Spinal cord (tissue), 10 donors: ENCODE measurements around the gene DDX31. TPM values are rescaled to one million over a fixed set of nuclear protein-coding genes. Genes with fewer than 3 reads are reported as not detected.

ENCODE experiments used
- DNase-seq, 6 donors: peaks; one replicate each; pipeline versions ENCODE4 v3.0.0 to v3.0.0-alpha.2; 2013 to 2015; ENCODE audit warnings: low spot score in 6 of 6, low read depth in 4 of 6
- H3K27ac ChIP-seq: one replicate; pipeline ENCODE4 v1.5.1; 2013; ENCODE audit warnings: low read depth, low read length, control low read depth
- H3K27me3 ChIP-seq: one replicate; pipeline ENCODE4 v1.6.1; 2013; ENCODE audit warnings: low read length; ENCODE audit not compliant: control insufficient read depth, insufficient read depth
- H3K36me3 ChIP-seq: one replicate; pipeline ENCODE4 v1.6.1; 2013; ENCODE audit warnings: low read length; ENCODE audit not compliant: control insufficient read depth, insufficient read depth
- H3K4me1 ChIP-seq: one replicate; pipeline ENCODE4 v1.6.1; 2013; ENCODE audit warnings: low read length; ENCODE audit not compliant: control insufficient read depth, insufficient read depth
- H3K4me3 ChIP-seq: one replicate; pipeline ENCODE4 v1.5.1; 2013; ENCODE audit warnings: low read depth, low read length, control low read depth
- H3K9me3 ChIP-seq: one replicate; pipeline ENCODE4 v1.6.1; 2013; ENCODE audit warnings: low read length; ENCODE audit not compliant: control insufficient read depth, insufficient read depth
- WGBS: methylation state at CpG from one replicate; pipeline ENCODE4 v1.1.5; 2013; ENCODE audit warnings: missing lambda C conversion rate; ENCODE audit not compliant: insufficient coverage; 5-methylcytosine and 5-hydroxymethylcytosine counted together
- polyA plus RNA-seq, 2 donors: library from polyadenylated mRNA; unstranded; fragments of 120-200 nt; gene quantifications; one replicate each; pipeline ENCODE4 v1.2.1, GENCODE V29; 2013; ENCODE audit not compliant: insufficient read length in 2 of 2
- total RNA-seq, 2 donors: library from RNA; depleted of rRNA in 1 of 2; stranded (reverse); fragments of 120-200 nt in 1 of 2; fragments of >200 nt in 1 of 2; gene quantifications; one replicate each; pipeline versions ENCODE4 v1.2.3 to v1.2.4, GENCODE V29; 2013 to 2014
- donor health status: healthy.

The DDX31 gene
- total and polyA plus RNA-seq, 4 donors = 10.5 to 17.5 (median 12.4) TPM

- no peak overlapping the region for H3K27ac ChIP-seq
- peak in 2 of 6 donors; percentile 11 to 33 for DNase-seq
- H3K27me3 ChIP-seq = no peaks in the 10 kb centered on the region
- H3K36me3 ChIP-seq = peaks cover 16% of the 10 kb centered on the region
- H3K4me1 ChIP-seq = no peaks in the 10 kb centered on the region
- H3K9me3 ChIP-seq = no peaks in the 10 kb centered on the region
- no peak overlapping the region for H3K4me3 ChIP-seq
- 13% methylated on average over 10 of the region's 11 CpGs for WGBS
Measured at GRCh38 chr9:132663117-132663516, 6.7 kb downstream of the DDX31 start.

GRCh38 chr9:132662152-132662945, 7.4 kb downstream of the DDX31 start:
- no peaks in the 10 kb centered on the region for H3K4me1 ChIP-seq
- peaks cover 16% of the 10 kb centered on the region for H3K36me3 ChIP-seq
- no peaks in the 10 kb centered on the region for H3K9me3 ChIP-seq
- H3K27me3 ChIP-seq = no peaks in the 10 kb centered on the region
- no peak overlapping the region for H3K4me3 ChIP-seq
- WGBS = 61% methylated on average over 8 of the region's 12 CpGs
- DNase-seq = peak in 1 of 6 donors; percentile 64
- H3K27ac ChIP-seq = no peak overlapping the region

GRCh38 chr9:132656299-132656698, 13.5 kb downstream of the DDX31 start:
- Histone ChIP-seq H3K4me1 (no peaks in the 10 kb centered on the region), H3K36me3 (peaks cover 12% of the 10 kb centered on the region), H3K27me3 (no peaks in the 10 kb centered on the region), H3K9me3 (no peaks in the 10 kb centered on the region), H3K27ac (no peak overlapping the region), H3K4me3 (no peak overlapping the region)
- DNase-seq = no peak
- 90% methylated on average over 7 of the region's 7 CpGs for WGBS

- H3K36me3 ChIP-seq = peaks cover 12% of the 10 kb centered on the region
- 67% methylated on average over 1 of the region's 6 CpGs for WGBS
- no peaks in the 10 kb centered on the region for H3K9me3 ChIP-seq
- no peaks in the 10 kb centered on the region for H3K4me1 ChIP-seq
- no peak overlapping the region for H3K4me3 ChIP-seq
- H3K27me3 ChIP-seq = no peaks in the 10 kb centered on the region
- peak in 2 of 6 donors; percentile 40 to 76 for DNase-seq
- H3K27ac ChIP-seq = no peak overlapping the region
Measured at GRCh38 chr9:132651259-132651658, 18.5 kb downstream of the DDX31 start.

- Histone ChIP-seq H3K9me3 (no peaks in the 10 kb centered on the region), H3K4me3 (no peak overlapping the region), H3K27ac (no peak overlapping the region), H3K36me3 (peaks cover 25% of the 10 kb centered on the region), H3K27me3 (no peaks in the 10 kb centered on the region), H3K4me1 (no peaks in the 10 kb centered on the region)
- DNase-seq = no peak
- 67% methylated on average over 2 of the region's 3 CpGs for WGBS
Measured at GRCh38 chr9:132648685-132649084, 21.1 kb downstream of the DDX31 start.

GRCh38 chr9:132648283-132648682, 21.5 kb downstream of the DDX31 start:
- no CpG with 5 or more reads among the region's 7 CpGs for WGBS
- peaks cover 25% of the 10 kb centered on the region for H3K36me3 ChIP-seq
- H3K4me1 ChIP-seq = no peaks in the 10 kb centered on the region
- no peaks in the 10 kb centered on the region for H3K27me3 ChIP-seq
- no peak overlapping the region for H3K27ac ChIP-seq
- H3K4me3 ChIP-seq = no peak overlapping the region
- no peaks in the 10 kb centered on the region for H3K9me3 ChIP-seq
- no peak for DNase-seq

- no peaks in the 10 kb centered on the region for H3K27me3 ChIP-seq
- peaks cover 26% of the 10 kb centered on the region for H3K36me3 ChIP-seq
- DNase-seq = no peak
- no CpG with 5 or more reads among the region's 2 CpGs for WGBS
- H3K27ac ChIP-seq = no peak overlapping the region
- no peaks in the 10 kb centered on the region for H3K9me3 ChIP-seq
- H3K4me3 ChIP-seq = no peak overlapping the region
- no peaks in the 10 kb centered on the region for H3K4me1 ChIP-seq
Measured at GRCh38 chr9:132647806-132648205, 22.0 kb downstream of the DDX31 start.

GRCh38 chr9:132647355-132647754, 22.4 kb downstream of the DDX31 start:
- Histone ChIP-seq H3K36me3 (peaks cover 28% of the 10 kb centered on the region), H3K4me3 (no peak overlapping the region), H3K27me3 (no peaks in the 10 kb centered on the region), H3K9me3 (no peaks in the 10 kb centered on the region), H3K27ac (no peak overlapping the region), H3K4me1 (no peaks in the 10 kb centered on the region)
- DNase-seq = no peak
- WGBS = no CpG with 5 or more reads among the region's 4 CpGs

GRCh38 chr9:132646726-132647125, 23.1 kb downstream of the DDX31 start:
- Histone ChIP-seq H3K27me3 (no peaks in the 10 kb centered on the region), H3K27ac (no peak overlapping the region), H3K4me1 (no peaks in the 10 kb centered on the region), H3K9me3 (no peaks in the 10 kb centered on the region), H3K4me3 (no peak overlapping the region), H3K36me3 (peaks cover 31% of the 10 kb centered on the region)
- no peak for DNase-seq
- 91% methylated on average over 7 of the region's 7 CpGs for WGBS

- H3K36me3 ChIP-seq = peaks cover 34% of the 10 kb centered on the region
- H3K4me3 ChIP-seq = no peak overlapping the region
- DNase-seq = peak in 1 of 6 donors; percentile 6
- WGBS = 82% methylated on average over 12 of the region's 15 CpGs
- no peak overlapping the region for H3K27ac ChIP-seq
- no peaks in the 10 kb centered on the region for H3K9me3 ChIP-seq
- no peaks in the 10 kb centered on the region for H3K27me3 ChIP-seq
- H3K4me1 ChIP-seq = no peaks in the 10 kb centered on the region
Measured at GRCh38 chr9:132645711-132646110, 24.1 kb downstream of the DDX31 start.
